Keratinocyte (primary cell): Measurements from ENCODE around the gene TSPAN18. TPM values are rescaled to one million over a fixed set of nuclear protein-coding genes. Genes with fewer than 3 reads are reported as not detected.

Source experiments
- DNase-seq: peaks from one replicate; pipeline ENCODE4 v3.0.0-alpha.2; 2011; ENCODE audit warnings: low read depth, missing footprints, low spot score
- FAIRE-seq: peaks from 2 replicates; lab custom pipeline; 2011; peaks lifted over from hg19 to GRCh38; lab: Jason Lieb, UNC
- H2AFZ ChIP-seq: 2 replicates; pipeline ENCODE4 v1.6.0; 2012; ENCODE audit warnings: low read length, control low read depth, inconsistent platforms; ENCODE audit not compliant: control insufficient read depth
- H3K27ac ChIP-seq: 2 replicates; pipeline ENCODE4 v1.5.1; 2011; ENCODE audit warnings: low read length; ENCODE audit not compliant: control insufficient read depth, insufficient read depth
- H3K27me3 ChIP-seq: 3 replicates; pipeline ENCODE4 v1.6.0; 2011; ENCODE audit warnings: low read length; ENCODE audit not compliant: control insufficient read depth, insufficient read depth; ENCODE audit errors: extremely low read depth
- H3K36me3 ChIP-seq, 2 experiments: 2 replicates in 1 of 2; 3 replicates in 1 of 2; pipeline ENCODE4 v1.5.1; 2011; ENCODE audit warnings: low read length in 2 of 2, mild to moderate bottlenecking in 1 of 2; ENCODE audit not compliant: control insufficient read depth in 2 of 2, insufficient read depth in 2 of 2; ENCODE audit errors: extremely low read depth in 1 of 2
- H3K4me1 ChIP-seq: 3 replicates; pipeline ENCODE4 v1.5.1; 2011; ENCODE audit warnings: low read length; ENCODE audit not compliant: control insufficient read depth, insufficient read depth; ENCODE audit errors: extremely low read depth
- H3K4me2 ChIP-seq: 3 replicates; pipeline ENCODE4 v1.6.0; 2011; ENCODE audit warnings: low read depth, low read length; ENCODE audit not compliant: control insufficient read depth, insufficient read depth; ENCODE audit errors: extremely low read depth
- H3K4me3 ChIP-seq, 3 experiments: fragments of 200-600 bp in 1 of 3; sonication (generic) in 1 of 3; 2 replicates in 2 of 3; 3 replicates in 1 of 3; pipeline ENCODE4 v1.5.1; 2011 to 2016; ENCODE audit warnings: low read length in 3 of 3, mild to moderate bottlenecking in 3 of 3, control low read depth in 2 of 3, inconsistent platforms in 1 of 3, low read depth in 1 of 3, mixed read lengths in 1 of 3, mixed run types in 1 of 3, moderate library complexity in 1 of 3; ENCODE audit not compliant: control insufficient read depth in 2 of 3, insufficient read depth in 2 of 3; ENCODE audit errors: extremely low read depth in 1 of 3
- H3K79me2 ChIP-seq: 2 replicates; pipeline ENCODE4 v1.6.0; 2012; ENCODE audit warnings: low read length; ENCODE audit not compliant: control insufficient read depth, insufficient read depth
- H3K9ac ChIP-seq: 3 replicates; pipeline ENCODE4 v1.6.0; 2011; ENCODE audit warnings: low read length; ENCODE audit not compliant: control insufficient read depth, insufficient read depth; ENCODE audit errors: extremely low read depth
- H3K9me1 ChIP-seq: 3 replicates; pipeline ENCODE4 v1.6.0; 2011; ENCODE audit warnings: low read length; ENCODE audit not compliant: control insufficient read depth, insufficient read depth; ENCODE audit errors: extremely low read depth
- H3K9me3 ChIP-seq: 2 replicates; pipeline ENCODE4 v1.5.1; 2012; ENCODE audit warnings: low read depth, low read length; ENCODE audit not compliant: control insufficient read depth
- H4K20me1 ChIP-seq: 3 replicates; pipeline ENCODE4 v1.6.0; 2011; ENCODE audit warnings: low read length; ENCODE audit not compliant: control insufficient read depth, insufficient read depth; ENCODE audit errors: extremely low read depth
- EZH2 ChIP-seq: IDR thresholded peaks from one replicate; pipeline ENCODE4 v1.6.1; 2012; ENCODE audit warnings: inconsistent platforms, mild to moderate bottlenecking, low read length, moderate library complexity
- dilution Hi-C: fragments of 300-500 bp; cut with MboI; formaldehyde crosslinking; loops from one replicate; pipeline ENCODE4 v1.7.0; 2020; ENCODE audit warnings: low sequenced_read_pairs; ENCODE audit not compliant: extremely low pct_ligation_motif_present
- polyA plus RNA-seq, 5 experiments: library from polyadenylated mRNA; depleted of rRNA in 3 of 5; stranded (reverse) in 3 of 5; stranded (forward) in 1 of 5; unstranded in 1 of 5; fragments of >200 nt; gene quantifications; 1 replicate in 1 of 5; 2 replicates in 3 of 5; 3 replicates in 1 of 5; pipeline versions ENCODE4 v1.2.1 to v1.2.3, GENCODE V29; 2011 to 2012; ENCODE audit warnings: missing spikeins in 2 of 5, low read depth in 1 of 5, low replicate concordance in 1 of 5
- TF ChIP-seq, protein P1 (sequence below), 3 experiments: IDR thresholded peaks in 1 of 3; conservative IDR thresholded peaks in 1 of 3; optimal IDR thresholded peaks in 1 of 3; 2 replicates in 2 of 3; 3 replicates in 1 of 3; pipeline versions ENCODE3 to v1.5.1; 2011; ENCODE audit warnings: low read length in 3 of 3, mild to moderate bottlenecking in 3 of 3, moderate library complexity in 2 of 3, control low read depth in 1 of 3, inconsistent platforms in 1 of 3; ENCODE audit not compliant: insufficient read depth in 2 of 3; ENCODE audit errors: extremely low read depth in 1 of 3

Gene TSPAN18
- polyA plus RNA-seq, 1 donor (not counting 4 experiments of a cell fraction or from before 2014, with no cell fraction given) = not detected

DNA sequence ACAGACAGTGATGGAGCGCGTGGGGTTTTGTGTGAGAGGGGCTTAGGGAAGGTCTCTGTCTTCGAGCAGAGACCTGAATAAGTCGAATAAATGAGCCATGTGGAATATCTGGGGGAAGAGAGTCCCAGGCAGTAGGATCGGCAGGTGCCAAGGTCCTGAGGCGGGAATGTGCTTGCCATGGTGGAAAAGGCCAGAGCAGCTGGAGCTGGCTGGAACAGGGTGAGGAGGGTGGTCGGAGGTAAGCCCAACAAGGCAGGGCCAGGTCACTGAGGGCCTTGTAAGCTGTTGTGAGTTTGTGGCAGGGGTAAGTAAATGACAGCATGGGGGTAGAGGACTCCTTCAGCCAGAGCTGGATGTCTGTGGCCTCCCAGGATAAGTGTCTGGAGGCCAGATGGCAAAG, 152.7 kb downstream of the TSPAN18 start:
- Histone ChIP-seq H3K4me3 (no peak overlapping the region), H3K9me1 (no peaks in the 10 kb centered on the region), H3K36me3 (no peaks in the 10 kb centered on the region), H3K27me3 (peaks cover 82% of the 10 kb centered on the region), H2AFZ (no peak overlapping the region), H3K4me1 (no peaks in the 10 kb centered on the region), H3K9me3 (no peaks in the 10 kb centered on the region), H4K20me1 (no peaks in the 10 kb centered on the region), H3K9ac (no peak overlapping the region), H3K79me2 (no peaks in the 10 kb centered on the region), H3K27ac (no peak overlapping the region), H3K4me2 (no peak overlapping the region)
- DNase-seq (no peak), FAIRE-seq (no peak)
- dilution Hi-C loops = loop anchor here (25.0 kb wide), 1 partner anchor 242 kb away; no protein-coding TSS in a partner anchor
- TF ChIP-seq EZH2 = no peak
- TF ChIP-seq, protein P1, sequence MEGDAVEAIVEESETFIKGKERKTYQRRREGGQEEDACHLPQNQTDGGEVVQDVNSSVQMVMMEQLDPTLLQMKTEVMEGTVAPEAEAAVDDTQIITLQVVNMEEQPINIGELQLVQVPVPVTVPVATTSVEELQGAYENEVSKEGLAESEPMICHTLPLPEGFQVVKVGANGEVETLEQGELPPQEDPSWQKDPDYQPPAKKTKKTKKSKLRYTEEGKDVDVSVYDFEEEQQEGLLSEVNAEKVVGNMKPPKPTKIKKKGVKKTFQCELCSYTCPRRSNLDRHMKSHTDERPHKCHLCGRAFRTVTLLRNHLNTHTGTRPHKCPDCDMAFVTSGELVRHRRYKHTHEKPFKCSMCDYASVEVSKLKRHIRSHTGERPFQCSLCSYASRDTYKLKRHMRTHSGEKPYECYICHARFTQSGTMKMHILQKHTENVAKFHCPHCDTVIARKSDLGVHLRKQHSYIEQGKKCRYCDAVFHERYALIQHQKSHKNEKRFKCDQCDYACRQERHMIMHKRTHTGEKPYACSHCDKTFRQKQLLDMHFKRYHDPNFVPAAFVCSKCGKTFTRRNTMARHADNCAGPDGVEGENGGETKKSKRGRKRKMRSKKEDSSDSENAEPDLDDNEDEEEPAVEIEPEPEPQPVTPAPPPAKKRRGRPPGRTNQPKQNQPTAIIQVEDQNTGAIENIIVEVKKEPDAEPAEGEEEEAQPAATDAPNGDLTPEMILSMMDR (optimal IDR thresholded peaks at IDR 0.05 in 1 of 3, IDR thresholded peaks at IDR 0.05 in 1 of 3, conservative IDR thresholded peaks at IDR 0.05 in 1 of 3; ENCODE audit: extremely low read depth in 1 of 3, insufficient read depth in 2 of 3, low read length in 3 of 3) = no peak

DNA sequence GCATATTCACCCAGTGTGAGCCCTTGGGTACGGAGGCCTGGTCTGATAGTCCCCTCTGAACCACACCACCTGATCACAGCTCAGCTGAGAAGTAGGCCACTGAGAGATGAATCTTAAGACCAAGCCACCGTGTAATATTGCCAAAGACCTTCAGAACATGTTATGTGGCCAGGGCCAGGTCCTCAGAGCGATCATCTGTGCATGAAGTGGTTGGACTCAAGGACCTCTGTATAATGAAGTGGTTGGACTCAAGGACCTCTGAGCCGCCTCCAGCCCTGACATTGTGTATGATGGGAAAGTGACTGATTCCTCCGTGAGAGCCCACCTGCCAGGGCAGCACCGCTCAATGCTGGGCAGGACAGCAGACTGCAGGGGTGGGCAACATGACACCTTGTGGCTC, 153.7 kb downstream of the TSPAN18 start:
- Histone ChIP-seq H3K4me1 (no peaks in the 10 kb centered on the region), H4K20me1 (no peaks in the 10 kb centered on the region), H3K9me3 (no peaks in the 10 kb centered on the region), H2AFZ (no peak overlapping the region), H3K4me2 (no peak overlapping the region), H3K36me3 (no peaks in the 10 kb centered on the region), H3K9me1 (no peaks in the 10 kb centered on the region), H3K27me3 (peaks cover 85% of the 10 kb centered on the region), H3K27ac (no peak overlapping the region), H3K79me2 (no peaks in the 10 kb centered on the region), H3K4me3 (no peak overlapping the region), H3K9ac (no peak overlapping the region)
- FAIRE-seq (no peak), DNase-seq (no peak)
- dilution Hi-C loops = loop anchor here (25.0 kb wide), 1 partner anchor 243 kb away; no protein-coding TSS in a partner anchor
- TF ChIP-seq, protein P1 (optimal IDR thresholded peaks at IDR 0.05 in 1 of 3, IDR thresholded peaks at IDR 0.05 in 1 of 3, conservative IDR thresholded peaks at IDR 0.05 in 1 of 3; ENCODE audit: extremely low read depth in 1 of 3, insufficient read depth in 2 of 3, low read length in 3 of 3) = no peak
- no peak for TF ChIP-seq EZH2
